Esophagus (tissue), 2 donors: ENCODE data around the gene DSCAM. TPM values are rescaled to one million over a fixed set of nuclear protein-coding genes. Genes with fewer than 3 reads are reported as not detected.

Source experiments
- H3K27ac ChIP-seq, 2 donors: one replicate each; pipeline ENCODE4 v1.5.1; 2013; ENCODE audit warnings: low read depth in 2 of 2, mild to moderate bottlenecking in 2 of 2, inconsistent platforms in 1 of 2, low read length in 1 of 2, moderate library complexity in 1 of 2
- H3K27me3 ChIP-seq, 2 donors: one replicate each; pipeline ENCODE4 v1.6.1; 2013; ENCODE audit warnings: low read length in 2 of 2, control low read depth in 1 of 2, mild to moderate bottlenecking in 1 of 2; ENCODE audit not compliant: insufficient read depth in 2 of 2, control insufficient read depth in 1 of 2
- H3K36me3 ChIP-seq, 2 donors: one replicate each; pipeline ENCODE4 v1.6.1; 2013; ENCODE audit warnings: low read length in 1 of 2; ENCODE audit not compliant: control insufficient read depth in 2 of 2, insufficient read depth in 2 of 2
- H3K4me1 ChIP-seq, 2 donors: one replicate each; pipeline ENCODE4 v1.6.1; 2013; ENCODE audit warnings: low read length in 1 of 2; ENCODE audit not compliant: control insufficient read depth in 2 of 2, insufficient read depth in 2 of 2
- H3K4me3 ChIP-seq, 2 donors: one replicate each; pipeline ENCODE4 v1.5.1; 2013; ENCODE audit warnings: low read length in 2 of 2, mild to moderate bottlenecking in 2 of 2, low read depth in 1 of 2, moderate library complexity in 1 of 2
- H3K9me3 ChIP-seq, 2 donors: one replicate each; pipeline ENCODE4 v1.6.1; 2013; ENCODE audit warnings: mild to moderate bottlenecking in 2 of 2, low read depth in 1 of 2, low read length in 1 of 2, moderate library complexity in 1 of 2; ENCODE audit not compliant: control insufficient read depth in 2 of 2, insufficient read depth in 1 of 2
- WGBS, 2 donors: extraction: QIAGEN DNeasy Blood & Tissue Kit; methylation state at CpG; one replicate each; pipeline ENCODE4 v1.1.7; 2013; 5-methylcytosine and 5-hydroxymethylcytosine counted together
- polyA plus RNA-seq, 2 donors: library from polyadenylated mRNA; stranded (reverse); fragments of 200-250 nt; gene quantifications; one replicate each; pipeline ENCODE4 v1.2.3, GENCODE V29; 2013
- donor health status: healthy with polysubstance abuse.
- donor health status: Bipolar disorder and iron deficiency.

The DSCAM gene
- polyA plus RNA-seq, 2 donors = under 0.01 TPM; not detected in 1

GRCh38 chr21:40759061-40759460 is 87.9 kb downstream of the DSCAM start:
- Histone ChIP-seq H3K4me3 (no peak overlapping the region), H3K4me1 (no peaks in the 10 kb centered on the region), H3K36me3 (no peaks in the 10 kb centered on the region), H3K9me3 (peaks cover 0 to 2% of the 10 kb centered on the region in 2 donors), H3K27me3 (no peaks in the 10 kb centered on the region), H3K27ac (no peak overlapping the region)
- 53 to 66% methylated on average over 2 of the region's 2 CpGs for WGBS, 2 donors

GRCh38 chr21:40757366-40757765 is 89.6 kb downstream of the DSCAM start:
- H3K36me3 ChIP-seq = no peaks in the 10 kb centered on the region
- WGBS, 2 donors = 55 to 66% methylated on average over 3 of the region's 3 CpGs
- H3K27me3 ChIP-seq = no peaks in the 10 kb centered on the region
- no peaks in the 10 kb centered on the region for H3K4me1 ChIP-seq
- peaks cover 0 to 2% of the 10 kb centered on the region in 2 donors for H3K9me3 ChIP-seq
- no peak overlapping the region for H3K27ac ChIP-seq
- no peak overlapping the region for H3K4me3 ChIP-seq

- Histone ChIP-seq H3K36me3 (no peaks in the 10 kb centered on the region), H3K4me1 (no peaks in the 10 kb centered on the region), H3K27me3 (no peaks in the 10 kb centered on the region), H3K4me3 (no peak overlapping the region), H3K27ac (no peak overlapping the region), H3K9me3 (no peaks in the 10 kb centered on the region)
- 55 to 68% methylated on average over 5 of the region's 5 CpGs for WGBS, 2 donors
Measured at GRCh38 chr21:40754466-40754865, 92.5 kb downstream of the DSCAM start.

- 86 to 90% methylated on average over 8 of the region's 8 CpGs for WGBS, 2 donors
- H3K27ac ChIP-seq = no peak overlapping the region
- no peaks in the 10 kb centered on the region for H3K27me3 ChIP-seq
- H3K9me3 ChIP-seq = no peaks in the 10 kb centered on the region
- no peaks in the 10 kb centered on the region for H3K36me3 ChIP-seq
- H3K4me1 ChIP-seq = no peaks in the 10 kb centered on the region
- H3K4me3 ChIP-seq = no peak overlapping the region
Measured at GRCh38 chr21:40753756-40754155, 93.2 kb downstream of the DSCAM start.

- H3K36me3 ChIP-seq = no peaks in the 10 kb centered on the region
- H3K4me1 ChIP-seq = no peaks in the 10 kb centered on the region
- no peaks in the 10 kb centered on the region for H3K27me3 ChIP-seq
- H3K27ac ChIP-seq = no peak overlapping the region
- H3K9me3 ChIP-seq = no peaks in the 10 kb centered on the region
- WGBS, 2 donors = 15 to 16% methylated on average over 2 of the region's 2 CpGs
- no peak overlapping the region for H3K4me3 ChIP-seq
Measured at GRCh38 chr21:40752125-40752524, 94.8 kb downstream of the DSCAM start.

GRCh38 chr21:40751221-40751620 is 95.7 kb downstream of the DSCAM start:
- WGBS, 2 donors = 76 to 85% methylated on average over 3 of the region's 3 CpGs
- Histone ChIP-seq H3K27me3 (no peaks in the 10 kb centered on the region), H3K9me3 (no peaks in the 10 kb centered on the region)

GRCh38 chr21:40736145-40736544 is 110.8 kb downstream of the DSCAM start:
- Histone ChIP-seq H3K4me3 (no peak overlapping the region), H3K9me3 (no peaks in the 10 kb centered on the region), H3K4me1 (no peaks in the 10 kb centered on the region), H3K27me3 (no peaks in the 10 kb centered on the region), H3K36me3 (no peaks in the 10 kb centered on the region), H3K27ac (no peak overlapping the region)
- WGBS, 2 donors = 62 to 67% methylated on average over 3 of the region's 3 CpGs

More at GRCh38 chr21:40751221-40751620, 95.7 kb downstream of the DSCAM start:
- no peaks in the 10 kb centered on the region for H3K36me3 ChIP-seq
- no peak overlapping the region for H3K27ac ChIP-seq
- no peaks in the 10 kb centered on the region for H3K4me1 ChIP-seq
- no peak overlapping the region for H3K4me3 ChIP-seq

GRCh38 chr21:40733024-40733397 is 113.9 kb downstream of the DSCAM start:
- Histone ChIP-seq H3K27me3 (no peaks in the 10 kb centered on the region), H3K9me3 (no peaks in the 10 kb centered on the region), H3K27ac (no peak overlapping the region), H3K4me3 (no peak overlapping the region), H3K4me1 (no peaks in the 10 kb centered on the region), H3K36me3 (no peaks in the 10 kb centered on the region)
- 79% methylated on average over 3 of the region's 3 CpGs for WGBS, 2 donors

GRCh38 chr21:40732253-40733023 is 114.5 kb downstream of the DSCAM start:
- H3K27ac ChIP-seq = no peak overlapping the region
- H3K27me3 ChIP-seq = no peaks in the 10 kb centered on the region
- no peaks in the 10 kb centered on the region for H3K4me1 ChIP-seq
- 54 to 61% methylated on average over 4 of the region's 4 CpGs for WGBS, 2 donors
- H3K4me3 ChIP-seq = no peak overlapping the region
- H3K36me3 ChIP-seq = no peaks in the 10 kb centered on the region
- H3K9me3 ChIP-seq = no peaks in the 10 kb centered on the region

GRCh38 chr21:40731206-40731605 is 115.8 kb downstream of the DSCAM start:
- 93 to 95% methylated on average over 1 of the region's 1 CpG for WGBS, 2 donors
- Histone ChIP-seq H3K36me3 (no peaks in the 10 kb centered on the region), H3K27me3 (no peaks in the 10 kb centered on the region), H3K4me1 (no peaks in the 10 kb centered on the region), H3K27ac (no peak overlapping the region), H3K9me3 (no peaks in the 10 kb centered on the region), H3K4me3 (no peak overlapping the region)
